Fibroblast of the aortic adventitia (primary cell): Measurements from ENCODE around the gene CENPN. TPM values are rescaled to one million over a fixed set of nuclear protein-coding genes. Genes with fewer than 3 reads are reported as not detected.

ENCODE experiments used
- DNase-seq: peaks from one replicate; pipeline ENCODE4 v3.0.0-alpha.2; 2010; ENCODE audit warnings: low read depth
- H3K4me3 ChIP-seq: 2 replicates; pipeline ENCODE4 v1.5.1; 2011; ENCODE audit warnings: low read depth, mild to moderate bottlenecking, control low read depth, low read length, moderate library complexity
- CTCF ChIP-seq: IDR thresholded peaks from 2 replicates; pipeline ENCODE4 v1.5.1; 2011; ENCODE audit warnings: mild to moderate bottlenecking, low read length, control low read depth, inconsistent platforms; ENCODE audit not compliant: insufficient read depth
- total RNA-seq: library from RNA; depleted of rRNA; stranded (reverse); fragments of >200 nt; gene quantifications from 2 replicates; pipeline ENCODE4 v1.2.3, GENCODE V29; 2012; ENCODE audit warnings: low replicate concordance

CENPN gene
- total RNA-seq, 1 donor: 65.5 TPM

- DNase-seq: peak; percentile 9
- no peak for TF ChIP-seq CTCF
- peak overlapping the region; percentile 80 for H3K4me3 ChIP-seq
These were observed 29.8 kb downstream of the CENPN start for GRCh38 chr16:81036751-81037350.

- DNase-seq: no peak
- TF ChIP-seq CTCF: no peak
- no peak overlapping the region for H3K4me3 ChIP-seq
These were observed 33.1 kb downstream of the CENPN start for GRCh38 chr16:81040131-81040530.

- DNase-seq: no peak
- no peak for TF ChIP-seq CTCF
- no peak overlapping the region for H3K4me3 ChIP-seq
These were observed 33.8 kb downstream of the CENPN start for GRCh38 chr16:81040842-81041241.

GRCh38 chr16:81041696-81042095 lies 34.7 kb downstream of the CENPN start:
- no peak for DNase-seq
- no peak for TF ChIP-seq CTCF
- no peak overlapping the region for H3K4me3 ChIP-seq

GRCh38 chr16:81042821-81043220 lies 35.8 kb downstream of the CENPN start:
- H3K4me3 ChIP-seq: no peak overlapping the region
- DNase-seq: no peak
- no peak for TF ChIP-seq CTCF

GRCh38 chr16:81053761-81054160 lies 46.7 kb downstream of the CENPN start:
- DNase-seq: no peak
- no peak for TF ChIP-seq CTCF
- H3K4me3 ChIP-seq: no peak overlapping the region
